B cell (primary cell): ENCODE data around the gene TMEM250. TPM values are rescaled to one million over a fixed set of nuclear protein-coding genes. Genes with fewer than 3 reads are reported as not detected.

ENCODE experiments used
- ATAC-seq: fragments of 200-7000 bp; cut with Tn5 transposase; one replicate; pipeline ENCODE4 v1.10.0; 2021; ENCODE audit warnings: low read depth, mild to moderate bottlenecking, moderate number of reproducible peaks, moderate library complexity
- CTCF ChIA-PET: fragments of 350-600 bp; sonication (Branson Sonifier 250); formaldehyde crosslinking; loops from one replicate; lab custom pipeline; 2021; ENCODE audit warnings: antibody characterized with exemption, inconsistent platforms; lab: Charles Lee
- POLR2A ChIA-PET: fragments of 350-600 bp; sonication (Branson Sonifier 250); formaldehyde crosslinking; loops from one replicate; lab custom pipeline; 2021; ENCODE audit warnings: antibody characterized with exemption; lab: Charles Lee
- DNase-seq: peaks from one replicate; pipeline ENCODE4 v3.0.0; 2013
- H2AFZ ChIP-seq: 2 replicates; pipeline ENCODE4 v1.6.1; 2012; ENCODE audit warnings: mild to moderate bottlenecking, low read depth, low read length; ENCODE audit not compliant: insufficient read depth, poor library complexity, severe bottlenecking
- H3K27ac ChIP-seq, 2 donors: 1 replicate in 1 of 2; 2 replicates in 1 of 2; pipeline ENCODE4 v1.5.1; 2012 to 2013; ENCODE audit warnings: low read length in 2 of 2, mild to moderate bottlenecking in 2 of 2, moderate library complexity in 1 of 2
- H3K27me3 ChIP-seq, 4 experiments: fragments of 200-600 bp in 1 of 4; sonication (generic) in 1 of 4; replicated peaks in 1 of 4; 1 replicate in 2 of 4; 2 replicates in 2 of 4; pipeline versions ENCODE4 v1.6.1 to v1.7.0; 2013 to 2016; ENCODE audit warnings: low read length in 3 of 4, mild to moderate bottlenecking in 2 of 4, mixed read lengths in 1 of 4, moderate library complexity in 1 of 4; ENCODE audit not compliant: insufficient read depth in 4 of 4, control insufficient read depth in 3 of 4; ENCODE audit errors: control extremely low read depth in 1 of 4
- H3K36me3 ChIP-seq, 2 experiments: replicated peaks in 1 of 2; 1 replicate in 1 of 2; 2 replicates in 1 of 2; pipeline versions ENCODE4 v1.6.1 to v1.7.1; 2013; ENCODE audit warnings: low read length in 1 of 2; ENCODE audit not compliant: insufficient read depth in 2 of 2, control insufficient read depth in 1 of 2; ENCODE audit errors: control extremely low read depth in 1 of 2, extremely low read depth in 1 of 2
- H3K4me1 ChIP-seq, 2 donors: fragments of 200-600 bp in 1 of 2; sonication (generic) in 1 of 2; 1 replicate in 1 of 2; 2 replicates in 1 of 2; pipeline versions ENCODE4 v1.5.1 to v1.6.1; 2013 to 2017; ENCODE audit warnings: low read length in 2 of 2; ENCODE audit not compliant: control insufficient read depth in 2 of 2, insufficient read depth in 2 of 2
- H3K4me2 ChIP-seq: replicated peaks from 2 replicates; pipeline ENCODE3; 2012; ENCODE audit warnings: mild to moderate bottlenecking, low read depth, low read length; ENCODE audit not compliant: poor library complexity, severe bottlenecking
- H3K4me3 ChIP-seq, 5 experiments: fragments of 200-600 bp in 1 of 5; sonication (generic) in 1 of 5; 1 replicate in 3 of 5; 2 replicates in 2 of 5; pipeline versions ENCODE4 v1.5.1 to v1.7.0; 2011 to 2016; ENCODE audit warnings: low read length in 4 of 5, mild to moderate bottlenecking in 4 of 5, low read depth in 2 of 5, control low read depth in 1 of 5, moderate library complexity in 1 of 5; ENCODE audit not compliant: insufficient read depth in 1 of 5; ENCODE audit errors: control extremely low read depth in 1 of 5, extremely low read depth in 1 of 5
- H3K79me2 ChIP-seq: fragments of 200-600 bp; sonication (generic); one replicate; pipeline ENCODE4 v1.6.0; 2016; ENCODE audit warnings: low read length; ENCODE audit not compliant: control insufficient read depth, insufficient read depth
- H3K9ac ChIP-seq: fragments of 200-600 bp; sonication (generic); 2 replicates; pipeline ENCODE4 v1.6.1; 2017; ENCODE audit warnings: mild to moderate bottlenecking, low read length, moderate library complexity
- H3K9me3 ChIP-seq, 3 donors: one replicate each; pipeline versions ENCODE4 v1.6.1 to v1.7.1; 2013; ENCODE audit warnings: low read length in 2 of 3; ENCODE audit not compliant: control insufficient read depth in 2 of 3, insufficient read depth in 1 of 3; ENCODE audit errors: control extremely low read depth in 1 of 3
- H4K20me1 ChIP-seq: 2 replicates; pipeline ENCODE4 v1.6.0; 2012; ENCODE audit warnings: mild to moderate bottlenecking, low read length; ENCODE audit not compliant: insufficient read depth, control insufficient read depth, poor library complexity, severe bottlenecking
- H3K27ac Mint-ChIP-seq: one replicate; pipeline ENCODE4 v1.8.0; 2021; ENCODE audit warnings: mixed read lengths
- H3K27me3 Mint-ChIP-seq: one replicate; pipeline ENCODE4 v1.8.0; 2021; ENCODE audit warnings: mixed read lengths
- H3K4me1 Mint-ChIP-seq: one replicate; pipeline ENCODE4 v1.8.0; 2021; ENCODE audit warnings: mixed read lengths
- H3K4me3 Mint-ChIP-seq: one replicate; pipeline ENCODE4 v1.8.0; 2021; ENCODE audit warnings: mixed read lengths
- H3K9me3 Mint-ChIP-seq: one replicate; pipeline ENCODE4 v1.8.0; 2022; ENCODE audit warnings: mixed read lengths; ENCODE audit not compliant: insufficient read depth
- CTCF ChIP-seq: fragments of 200-600 bp; IDR thresholded peaks from one replicate; pipeline ENCODE4 v1.8.0; 2022; ENCODE audit warnings: antibody characterized with exemption, mild to moderate bottlenecking
- EZH2 ChIP-seq: IDR thresholded peaks from 2 replicates; pipeline ENCODE4 v1.6.1; 2012; ENCODE audit warnings: borderline replicate concordance, low read depth, mild to moderate bottlenecking, moderate library complexity, low read length; ENCODE audit not compliant: insufficient read depth, poor library complexity, severe bottlenecking
- WGBS: methylation state at CpG from one replicate; pipeline ENCODE4 v1.1.5; 2013; ENCODE audit warnings: missing lambda C conversion rate; ENCODE audit not compliant: insufficient coverage; 5-methylcytosine and 5-hydroxymethylcytosine counted together
- intact Hi-C: fragments of 100-400 bp; cut with micrococcal nuclease; formaldehyde crosslinking; loops from one replicate; pipeline ENCODE4 v1.10.0; 2022
- polyA plus RNA-seq: library from polyadenylated mRNA; depleted of rRNA; stranded (reverse); fragments of >200 nt; gene quantifications from 2 replicates; pipeline ENCODE4 v1.2.3, GENCODE V29; 2012
- total RNA-seq, 2 donors: library from RNA; stranded (reverse); fragments of 120-200 nt in 1 of 2; gene quantifications; 1 replicate in 1 of 2; 2 replicates in 1 of 2; pipeline versions ENCODE4 v1.2.3 to v1.2.4, GENCODE V29; 2013 to 2022

Gene TMEM250
- total and polyA plus RNA-seq, 2 donors (not counting 1 experiment from before 2014, with no cell fraction given): 11.1 to 29.6 TPM

- no peaks in the 10 kb centered on the region for H3K4me1 Mint-ChIP-seq
- Histone ChIP-seq H3K9me3 (peaks cover 0 to 6% (median 0%) of the 10 kb centered on the region in 3 donors), H3K4me1 (no peaks in the 10 kb centered on the region), H3K79me2 (no peaks in the 10 kb centered on the region), H3K36me3 (no peaks in the 10 kb centered on the region), H3K9ac (no peak overlapping the region), H3K27ac (no peak overlapping the region), H3K27me3 (peaks cover 0 to 3% (median 0%) of the 10 kb centered on the region in 4 experiments), H4K20me1 (no peaks in the 10 kb centered on the region), H3K4me3 (no peak overlapping the region), H2AFZ (no peak overlapping the region), H3K4me2 (no peak overlapping the region)
- DNase-seq (no peak), ATAC-seq (no peak)
- CTCF ChIA-PET: interaction anchor here (1.1 kb wide), 1 partner anchor 125 kb away, joined by 4 read pairs; no protein-coding TSS in a partner anchor
- no peak for TF ChIP-seq EZH2
- no peak for TF ChIP-seq CTCF
- no peak overlapping the region for H3K4me3 Mint-ChIP-seq
- 76% methylated on average over 17 of the region's 20 CpGs for WGBS
- H3K27ac Mint-ChIP-seq: no peak overlapping the region
- peaks cover 13% of the 10 kb centered on the region for H3K27me3 Mint-ChIP-seq
- POLR2A ChIA-PET: no interaction called here
- H3K9me3 Mint-ChIP-seq: no peaks in the 10 kb centered on the region
- intact Hi-C loops: no loop called here
Measured at GRCh38 chr9:136157477-136158265, 39.0 kb upstream of the TMEM250 start.
